Activated CD8-positive, alpha-beta memory T cell treated with anti-CD3 and anti-CD28 coated beads, Interleukin-2, amount 50 U/mL, for 4 hours (primary cell): ENCODE results near the gene TRANK1.
"Not testable (repeated sequence)": the region's sequence is repeated elsewhere in the genome, so short reads cannot be mapped to it uniquely, and the experiment has no call there.

Experiments
- DNase-seq: peaks from one replicate; pipeline ENCODE4 v3.0.0-alpha.2; 2020

TRANK1 gene

GRCh38 chr3:36956155-36956554 is 11.3 kb upstream of the TRANK1 start:
- DNase-seq: no peak

- no peak for DNase-seq
Measured at GRCh38 chr3:36954452-36955134, 9.7 kb upstream of the TRANK1 start.

- DNase-seq: not testable (repeated sequence)
Measured at GRCh38 chr3:36947814-36948213, 3.0 kb upstream of the TRANK1 start.

- DNase-seq: no peak
Measured at GRCh38 chr3:36945333-36945980, 603 bp upstream of the TRANK1 start.

- peak; percentile 37 for DNase-seq
Measured at GRCh38 chr3:36944012-36944640, 728 bp downstream of the TRANK1 start.

- no peak for DNase-seq
Measured at GRCh38 chr3:36943601-36944000, 1.3 kb downstream of the TRANK1 start.

GRCh38 chr3:36942638-36943248 is 2.1 kb downstream of the TRANK1 start:
- no peak for DNase-seq

GRCh38 chr3:36941658-36942057 is 3.2 kb downstream of the TRANK1 start:
- no peak for DNase-seq

- no peak for DNase-seq
Measured at GRCh38 chr3:36941162-36941561, 3.7 kb downstream of the TRANK1 start.

- no peak for DNase-seq
Measured at GRCh38 chr3:36937492-36937891, 7.4 kb downstream of the TRANK1 start.

- no peak for DNase-seq
Measured at GRCh38 chr3:36933540-36934296, 11.1 kb downstream of the TRANK1 start.

- DNase-seq: not testable (repeated sequence)
Measured at GRCh38 chr3:36931424-36931823, 13.4 kb downstream of the TRANK1 start.

- no peak for DNase-seq
Measured at GRCh38 chr3:36928220-36928619, 16.6 kb downstream of the TRANK1 start.

- no peak for DNase-seq
Measured at GRCh38 chr3:36926292-36926897, 18.5 kb downstream of the TRANK1 start.

- no peak for DNase-seq
Measured at GRCh38 chr3:36924744-36925521, 19.9 kb downstream of the TRANK1 start.

GRCh38 chr3:36923981-36924743 is 20.7 kb downstream of the TRANK1 start:
- DNase-seq: no peak

GRCh38 chr3:36923523-36923943 is 21.3 kb downstream of the TRANK1 start:
- DNase-seq: no peak

- DNase-seq: no peak
Measured at GRCh38 chr3:36920884-36921567, 23.8 kb downstream of the TRANK1 start.

- DNase-seq: no peak
Measured at GRCh38 chr3:36919439-36920160, 25.3 kb downstream of the TRANK1 start.

- DNase-seq: no peak
Measured at GRCh38 chr3:36918050-36918449, 26.8 kb downstream of the TRANK1 start.
